Measurements from ENCODE around the gene MEGF11.
"Not testable (repeated sequence)": the region's sequence is repeated elsewhere in the genome, so short reads cannot be mapped to it uniquely, and the experiment has no call there.

The MEGF11 gene

DNA sequence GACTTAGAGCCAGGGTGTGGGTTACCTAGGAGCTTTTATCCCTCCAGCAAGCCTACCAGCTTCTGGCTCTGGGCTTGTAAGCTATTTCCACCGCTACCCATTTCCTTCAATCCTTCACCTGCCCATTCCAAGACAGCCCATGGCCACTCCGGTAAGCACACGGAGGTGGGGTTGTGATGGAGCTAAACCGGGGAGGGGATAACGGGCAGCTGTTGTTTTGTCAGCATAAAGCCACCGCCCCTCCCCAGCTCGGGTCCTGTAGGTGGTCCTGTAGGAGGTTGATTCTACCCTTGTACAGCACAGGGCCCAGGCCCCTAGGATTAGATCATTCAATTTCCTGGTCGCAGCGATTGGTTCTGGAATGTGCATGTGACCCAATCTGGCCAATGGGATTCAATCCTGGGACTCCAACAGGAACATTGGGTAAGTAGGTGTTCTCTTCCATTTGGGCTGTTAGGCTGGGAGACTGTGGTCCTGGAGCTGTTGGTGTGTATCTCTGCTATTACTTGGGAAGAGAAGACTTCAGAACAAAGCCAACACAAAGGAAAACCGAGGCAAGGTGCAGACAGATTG lies 233.6 kb downstream of the MEGF11 start:
- no peak for DNase-seq

GRCh38 chr15:66019368-66019767 lies 234.2 kb downstream of the MEGF11 start:
- no peak for DNase-seq

DNA sequence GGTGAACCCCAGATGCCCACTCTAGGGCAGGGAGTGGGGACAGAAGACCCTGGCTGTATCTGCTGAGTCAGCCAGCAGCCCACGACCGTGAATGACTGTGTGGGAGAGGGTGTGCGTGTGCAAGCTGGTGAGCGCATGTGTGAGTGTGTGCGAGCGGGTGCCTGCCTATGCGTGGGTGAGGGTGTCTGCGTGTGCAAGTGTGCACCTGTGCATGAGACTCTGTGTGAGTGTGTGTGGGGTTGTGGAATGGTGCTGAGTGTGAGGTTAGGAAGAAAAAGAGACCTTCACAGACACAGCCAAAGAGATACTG lies 235.1 kb downstream of the MEGF11 start:
- no peak for DNase-seq

DNA sequence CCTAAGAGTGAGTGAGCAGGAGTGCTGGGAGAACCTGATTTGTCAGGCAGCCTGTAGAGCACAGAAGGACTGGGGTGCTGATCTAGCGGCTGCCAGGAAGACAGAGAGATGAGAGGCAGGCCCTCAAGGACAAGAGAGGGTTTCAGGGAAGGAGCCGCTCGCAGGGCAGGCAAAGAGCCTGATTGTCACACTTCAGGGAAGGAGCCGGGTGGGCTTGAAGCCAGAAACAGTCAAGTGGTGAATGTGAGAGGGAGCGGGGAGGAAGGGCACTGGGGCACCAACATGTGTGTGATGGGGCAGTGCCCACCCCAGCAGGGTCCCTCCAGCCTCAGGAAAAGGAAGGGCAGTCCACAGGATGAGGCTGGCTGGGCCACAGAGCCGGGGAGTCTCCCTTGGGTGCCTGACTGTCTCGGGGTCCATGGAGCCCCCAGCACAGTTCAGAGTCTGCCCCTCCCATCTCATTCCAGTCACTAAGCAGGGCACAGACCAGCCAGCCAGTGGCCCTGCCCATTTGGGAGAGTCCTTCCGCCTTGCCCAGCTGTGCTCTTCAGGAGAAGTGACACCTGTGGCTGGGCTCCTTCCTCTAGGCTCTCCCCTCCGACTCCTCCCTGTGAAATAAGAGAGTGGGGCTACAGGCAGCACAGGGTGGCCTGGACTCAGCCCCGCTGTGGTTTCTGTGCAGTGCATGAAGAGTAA lies 235.6 kb downstream of the MEGF11 start:
- no peak for DNase-seq

- DNase-seq, result no peak
These were observed 236.6 kb downstream of the MEGF11 start for GRCh38 chr15:66017000-66017399.

GRCh38 chr15:66016199-66016598 lies 237.4 kb downstream of the MEGF11 start:
- no peak for DNase-seq

DNA sequence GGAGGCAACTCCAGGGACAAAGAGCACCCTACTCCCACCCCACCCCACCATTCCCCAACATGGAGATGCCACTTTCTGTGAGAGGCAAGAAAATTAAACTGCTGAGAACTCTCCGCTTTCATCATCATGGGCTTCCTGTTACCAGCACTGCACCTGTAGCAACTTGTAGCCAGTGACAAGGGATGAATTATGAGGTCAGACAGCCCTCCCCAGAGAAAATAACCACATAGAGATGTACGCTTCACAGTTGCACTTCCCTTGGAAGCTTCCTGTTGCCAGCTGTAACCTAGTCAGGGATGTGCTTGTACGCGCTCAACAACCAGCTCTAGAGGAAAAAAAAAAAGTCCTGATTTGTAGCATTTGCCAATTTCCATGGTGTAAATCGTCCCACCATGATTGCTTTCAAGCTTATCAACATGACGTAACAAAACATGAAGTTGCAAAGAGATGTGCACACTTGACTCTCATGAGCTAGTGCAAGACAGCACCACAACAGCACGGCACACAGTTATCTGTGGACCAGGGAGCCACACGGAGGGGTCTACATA lies 238.8 kb downstream of the MEGF11 start:
- no peak for DNase-seq

DNA sequence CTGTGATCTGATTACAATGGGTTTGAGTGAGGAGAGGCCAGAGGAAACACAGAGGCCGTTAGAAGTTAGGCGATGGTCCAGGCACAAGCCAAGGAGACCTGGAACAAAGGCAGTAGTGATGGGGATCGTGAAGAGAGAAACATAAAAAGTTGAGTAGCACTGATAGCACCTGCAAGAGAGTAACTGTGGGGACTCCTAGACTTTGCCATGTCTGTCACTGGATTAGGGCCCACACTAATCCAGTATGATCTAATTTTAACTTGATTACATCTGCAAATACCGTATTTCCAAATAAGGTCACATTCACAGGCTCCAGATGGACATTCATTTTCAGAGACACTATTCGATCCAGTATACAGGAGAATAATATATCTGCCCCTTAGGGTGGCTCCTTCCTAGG lies 239.5 kb downstream of the MEGF11 start:
- no peak for DNase-seq

- DNase-seq, result no peak
These were observed 244.5 kb downstream of the MEGF11 start for GRCh38 chr15:66008940-66009562.

DNA sequence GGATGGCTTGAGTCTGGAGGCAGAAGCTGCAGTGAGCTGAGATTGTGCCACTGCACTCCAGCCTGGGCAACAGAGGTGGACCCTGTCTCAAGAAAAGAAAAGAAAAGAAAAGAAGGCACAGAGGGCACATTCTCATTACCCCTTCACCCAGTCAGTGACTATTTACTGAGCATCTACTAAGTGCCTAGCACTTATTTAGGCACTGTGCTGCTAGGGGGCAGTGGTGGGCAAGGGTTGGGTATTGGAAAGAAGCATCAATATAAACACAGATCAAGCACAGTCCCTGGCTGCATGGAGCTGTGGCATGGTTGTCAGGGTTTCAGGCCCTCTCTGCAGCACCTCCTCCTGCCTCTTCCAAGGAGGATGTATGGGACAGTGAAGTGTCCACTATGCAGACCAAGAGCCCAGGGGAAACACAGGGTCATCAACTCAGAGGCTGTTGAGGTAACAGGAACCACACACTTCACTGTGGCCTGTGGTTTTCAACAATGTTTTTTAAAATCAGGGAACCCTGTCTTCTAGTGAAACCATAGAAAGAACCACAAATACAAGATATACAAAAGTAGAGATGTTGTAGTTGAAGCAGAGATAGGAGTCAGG lies 245.8 kb downstream of the MEGF11 start:
- no peak for DNase-seq

- no peak for DNase-seq
These were observed 246.6 kb downstream of the MEGF11 start for GRCh38 chr15:66006986-66007385.

DNA sequence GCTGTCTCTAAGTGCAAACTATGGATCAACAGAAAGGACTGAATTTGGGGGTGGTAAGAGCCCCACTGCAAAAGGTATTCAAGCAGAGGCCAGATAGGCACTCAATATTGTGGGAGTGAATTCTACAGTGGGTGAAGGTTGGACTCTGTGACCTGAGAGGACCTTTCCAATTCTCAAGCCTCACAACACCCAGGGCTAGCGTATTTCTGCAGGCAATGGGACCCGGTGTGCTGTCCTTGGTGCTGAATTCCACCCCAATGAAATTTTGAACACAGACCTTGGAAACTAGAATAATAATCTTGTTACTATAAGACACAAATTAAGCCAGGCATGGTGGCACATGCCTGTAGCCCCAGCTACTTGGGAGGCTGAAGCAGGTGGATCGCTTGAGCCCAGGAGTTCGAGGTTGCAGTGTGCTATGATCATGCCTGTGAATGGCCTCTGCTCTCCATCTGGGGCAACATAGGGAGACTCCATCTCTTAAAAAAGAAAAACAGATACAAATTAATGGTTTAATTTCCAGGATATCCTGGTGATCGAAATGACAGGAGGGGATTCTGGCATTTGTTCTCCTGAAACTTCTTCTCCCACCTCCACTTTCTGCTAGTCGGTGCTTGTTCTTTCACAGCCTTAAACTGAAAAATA lies 248.8 kb downstream of the MEGF11 start:
- DNase-seq, result no peak

- not testable (repeated sequence) for DNase-seq
These were observed 250.4 kb downstream of the MEGF11 start for GRCh38 chr15:66003129-66003528.

DNA sequence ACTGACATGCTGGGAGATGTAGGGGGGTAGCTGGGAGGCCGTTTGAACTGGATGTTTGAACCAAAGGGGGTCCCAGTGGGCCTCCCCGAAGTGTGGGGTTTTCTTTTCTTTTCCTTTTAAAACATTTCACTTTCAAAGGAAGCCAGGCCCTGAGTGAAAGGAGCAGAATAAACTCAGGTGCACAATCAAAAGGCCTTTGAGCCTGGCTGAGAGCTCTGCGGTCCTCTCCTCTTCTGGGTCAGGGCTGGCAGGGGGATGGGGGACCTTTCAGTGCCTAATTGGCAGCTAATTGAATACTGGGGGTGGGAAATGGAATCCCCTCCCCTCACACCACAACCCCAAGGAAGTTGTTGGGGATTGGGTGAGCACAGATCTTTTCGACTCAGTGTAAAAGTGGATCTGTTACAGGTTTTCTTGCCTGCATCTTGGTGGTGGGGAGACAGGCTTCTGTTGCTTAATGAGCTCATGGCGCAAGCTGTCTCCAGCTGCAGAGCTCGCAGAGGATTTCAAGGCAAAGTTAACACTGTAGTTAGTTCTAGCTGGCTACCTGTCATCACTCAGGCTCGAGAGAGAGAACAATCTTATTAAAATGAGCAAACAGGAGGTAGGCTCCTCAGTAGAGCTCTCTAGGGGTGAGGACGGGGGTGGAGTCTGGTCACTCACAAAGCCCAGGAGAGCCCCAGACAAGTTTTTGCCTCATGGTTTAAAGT lies 251.7 kb downstream of the MEGF11 start:
- no peak for DNase-seq

DNA sequence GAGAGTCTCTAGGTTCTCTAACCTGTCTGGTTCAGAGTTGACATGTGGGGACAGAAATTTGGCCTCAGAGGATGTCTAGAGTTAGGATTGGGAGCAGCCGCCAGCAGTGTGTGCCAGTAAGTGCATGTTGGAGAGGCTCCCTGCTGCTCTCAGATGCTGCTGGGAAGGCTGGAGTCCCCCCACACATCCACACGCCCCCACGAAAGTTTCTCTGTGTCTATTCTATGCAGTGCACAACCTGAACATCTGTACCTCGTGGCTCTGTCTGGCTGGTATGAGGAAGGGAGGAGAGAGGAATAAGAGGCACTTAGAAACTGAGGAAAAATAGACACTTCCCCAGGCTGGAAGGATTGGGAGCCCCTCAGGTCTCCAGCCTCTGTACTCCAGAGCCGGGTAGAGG lies 252.5 kb downstream of the MEGF11 start:
- no peak for DNase-seq

- no peak for DNase-seq
These were observed 255.1 kb downstream of the MEGF11 start for GRCh38 chr15:65998486-65998885.

GRCh38 chr15:65996901-65997300 lies 256.6 kb downstream of the MEGF11 start:
- DNase-seq, result no peak

- DNase-seq, result no peak
These were observed 258.7 kb downstream of the MEGF11 start for GRCh38 chr15:65994832-65995231.

GRCh38 chr15:65993762-65994161 lies 259.8 kb downstream of the MEGF11 start:
- no peak for DNase-seq

DNA sequence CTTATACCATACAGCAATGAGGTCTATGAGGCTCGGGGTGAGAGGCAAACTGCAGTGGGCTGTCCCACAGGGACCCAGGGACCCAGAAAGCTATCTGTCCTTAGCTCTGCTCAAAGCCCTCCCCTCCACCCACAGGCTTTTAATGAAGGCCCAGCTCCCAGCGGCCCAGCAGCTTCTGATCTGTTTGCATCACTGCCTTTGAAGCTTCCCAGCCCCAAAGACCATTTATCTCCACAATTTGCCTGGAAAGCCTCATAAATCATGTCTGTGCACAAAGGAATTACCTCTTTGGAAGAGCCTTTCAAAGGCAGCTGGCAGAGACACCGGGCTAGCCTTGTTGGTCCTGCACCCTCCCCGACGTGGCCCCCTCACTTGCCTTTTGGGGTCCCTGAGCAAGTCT lies 260.3 kb downstream of the MEGF11 start:
- no peak for DNase-seq

DNA sequence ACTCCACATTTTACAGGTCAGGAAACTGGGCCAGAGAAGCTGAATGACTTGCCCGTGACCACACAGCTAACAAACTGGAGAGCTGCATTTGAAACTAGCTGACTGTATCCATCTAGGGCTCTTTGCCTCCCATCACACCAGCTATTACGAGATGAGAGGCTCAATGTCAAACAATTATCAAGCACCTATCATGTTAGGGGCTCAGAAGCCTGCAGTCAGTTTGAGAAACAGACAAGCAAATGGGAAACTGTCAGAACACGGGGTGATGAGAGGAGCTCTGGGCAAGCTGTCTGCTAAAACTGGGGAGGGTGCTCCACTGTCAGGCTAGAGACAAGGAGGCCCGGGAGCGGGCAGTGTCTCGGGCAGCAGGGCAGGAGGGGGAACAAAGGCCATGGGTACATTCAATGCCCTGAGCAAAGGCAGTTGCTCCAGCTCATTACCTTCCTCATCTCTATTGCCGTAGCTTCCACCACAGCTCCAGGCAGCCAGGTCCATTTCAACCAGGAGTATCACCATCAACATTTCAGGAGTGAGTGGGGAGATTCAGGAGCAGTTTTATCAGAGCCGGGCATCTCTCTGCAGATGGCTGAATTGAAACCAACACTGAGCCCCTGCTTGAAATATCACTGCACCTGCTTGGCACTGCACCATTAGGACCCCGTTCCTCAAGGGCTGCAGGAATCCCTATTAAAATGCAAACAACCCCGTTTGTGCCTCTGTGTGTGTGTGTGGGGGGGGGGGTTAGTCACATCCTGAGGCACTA lies 261.6 kb downstream of the MEGF11 start:
- DNase-seq, result no peak

Measured in NCI-H510A treated with DMSO at 0.1 percent for 48 hours (cell line).